HTERT RPE-1 (cell line): ENCODE measurements around the gene HELZ.
"Not testable (repeated sequence)": the region's sequence is repeated elsewhere in the genome, so short reads cannot be mapped to it uniquely, and the experiment has no call there.

Experiments used
- in situ Hi-C: fragments of 300-500 bp; cut with MboI; formaldehyde crosslinking; loops from 4 replicates; pipeline ENCODE4 v1.14.3; 2020; ENCODE audit warnings: low sequenced_read_pairs

HELZ gene

GRCh38 chr17:67148352-67148751 is 96.6 kb downstream of the HELZ start:
- in situ Hi-C loops = no loop called here

GRCh38 chr17:67145183-67145805 is 99.7 kb downstream of the HELZ start:
- in situ Hi-C loops = no loop called here

- in situ Hi-C loops = no loop called here
These were observed 101.7 kb downstream of the HELZ start for GRCh38 chr17:67143318-67143717.

GRCh38 chr17:67142030-67142429 is 103.0 kb downstream of the HELZ start:
- in situ Hi-C loops = not testable (repeated sequence)

GRCh38 chr17:67139784-67140665 is 105.0 kb downstream of the HELZ start:
- in situ Hi-C loops = no loop called here

GRCh38 chr17:67139289-67139688 is 105.7 kb downstream of the HELZ start:
- in situ Hi-C loops = no loop called here

GRCh38 chr17:67138392-67138791 is 106.6 kb downstream of the HELZ start:
- in situ Hi-C loops = no loop called here

GRCh38 chr17:67137860-67138259 is 107.1 kb downstream of the HELZ start:
- in situ Hi-C loops = no loop called here

- in situ Hi-C loops = no loop called here
These were observed 108.0 kb downstream of the HELZ start for GRCh38 chr17:67137026-67137370.

- in situ Hi-C loops = no loop called here
These were observed 108.6 kb downstream of the HELZ start for GRCh38 chr17:67136191-67137025.

GRCh38 chr17:67133161-67133560 is 111.8 kb downstream of the HELZ start:
- in situ Hi-C loops = no loop called here

- in situ Hi-C loops = no loop called here
These were observed 112.6 kb downstream of the HELZ start for GRCh38 chr17:67132366-67132765.

- in situ Hi-C loops = no loop called here
These were observed 114.2 kb downstream of the HELZ start for GRCh38 chr17:67130768-67131167.

- in situ Hi-C loops = no loop called here
These were observed 115.7 kb downstream of the HELZ start for GRCh38 chr17:67129283-67129682.

- in situ Hi-C loops = no loop called here
These were observed 116.3 kb downstream of the HELZ start for GRCh38 chr17:67128700-67129099.

- in situ Hi-C loops = no loop called here
These were observed 117.1 kb downstream of the HELZ start for GRCh38 chr17:67127925-67128324.

GRCh38 chr17:67126983-67127382 is 118.0 kb downstream of the HELZ start:
- in situ Hi-C loops = no loop called here

GRCh38 chr17:67126543-67126942 is 118.5 kb downstream of the HELZ start:
- in situ Hi-C loops = not testable (repeated sequence)

GRCh38 chr17:67125924-67126323 is 119.1 kb downstream of the HELZ start:
- in situ Hi-C loops = no loop called here

- in situ Hi-C loops = no loop called here
These were observed 119.6 kb downstream of the HELZ start for GRCh38 chr17:67125417-67125816.

GRCh38 chr17:67124450-67125148 is 120.4 kb downstream of the HELZ start:
- in situ Hi-C loops = no loop called here
